Glutamatergic neuron (in vitro differentiated cells): ENCODE data around the gene PPIA. TPM values are rescaled to one million over a fixed set of nuclear protein-coding genes. Genes with fewer than 3 reads are reported as not detected.
"Not testable (repeated sequence)": the region's sequence is repeated elsewhere in the genome, so short reads cannot be mapped to it uniquely, and the experiment has no call there.

ENCODE experiments used
- DNase-seq: peaks from one replicate; pipeline ENCODE4 v3.0.0; 2022
- H3K27ac Mint-ChIP-seq: one replicate; pipeline ENCODE4 v1.8.0; 2020; ENCODE audit warnings: mild to moderate bottlenecking, mixed read lengths, inconsistent platforms; ENCODE audit not compliant: unreplicated experiment
- H3K27me3 Mint-ChIP-seq: one replicate; pipeline ENCODE4 v1.8.0; 2020; ENCODE audit warnings: mild to moderate bottlenecking, moderate library complexity, mixed read lengths, inconsistent platforms; ENCODE audit not compliant: unreplicated experiment
- H3K36me3 Mint-ChIP-seq: one replicate; pipeline ENCODE4 v1.8.0; 2020; ENCODE audit warnings: mild to moderate bottlenecking, mixed read lengths, inconsistent platforms; ENCODE audit not compliant: unreplicated experiment
- H3K4me1 Mint-ChIP-seq: one replicate; pipeline ENCODE4 v1.8.0; 2020; ENCODE audit warnings: mild to moderate bottlenecking, low read depth, mixed read lengths, inconsistent platforms; ENCODE audit not compliant: unreplicated experiment
- H3K4me3 Mint-ChIP-seq: one replicate; pipeline ENCODE4 v1.8.0; 2020; ENCODE audit warnings: mild to moderate bottlenecking, mixed read lengths, inconsistent platforms; ENCODE audit not compliant: unreplicated experiment
- H3K9me3 Mint-ChIP-seq: one replicate; pipeline ENCODE4 v1.8.0; 2020; ENCODE audit warnings: mild to moderate bottlenecking, moderate library complexity, mixed read lengths, inconsistent platforms; ENCODE audit not compliant: unreplicated experiment
- total RNA-seq: library from RNA; stranded (reverse); fragmentation: NEBNext Ultra II Directional; extraction: Animal tissue kit (Norgen Biotek cat#: 25700); gene quantifications from one replicate; pipeline ENCODE4 v1.2.1, GENCODE V29; 2021; ENCODE audit not compliant: unreplicated experiment
- TF ChIP-seq, protein P1 (sequence below): fragments of 200-600 bp; sonication (generic); IDR thresholded peaks from one replicate; pipeline ENCODE4 v1.5.0; 2021; ENCODE audit not compliant: partially characterized antibody, unreplicated experiment

The PPIA gene
- total RNA-seq, 1 donor from 2014 or later = 1,460 TPM

DNA sequence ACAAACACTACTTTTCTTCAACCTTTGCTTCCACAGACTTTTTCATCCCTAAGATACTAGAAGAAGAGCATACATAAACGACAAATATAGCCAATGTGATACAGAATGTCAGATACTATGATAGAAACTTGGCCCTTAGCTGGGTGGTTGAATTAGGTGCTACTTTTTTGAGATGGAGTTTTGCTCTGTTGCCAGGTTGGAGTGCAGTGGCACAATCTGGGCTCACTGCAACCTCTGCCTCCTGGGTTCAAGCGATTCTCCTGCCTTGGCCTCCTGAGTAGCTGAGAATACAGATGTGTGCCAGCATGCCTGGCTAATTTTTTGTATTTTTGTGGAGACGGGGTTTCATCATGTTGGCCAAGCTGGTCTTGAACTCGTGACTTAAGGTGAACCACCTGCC lies 3.5 kb downstream of the PPIA start:
- Mint-ChIP-seq H3K27me3 (peaks cover 11% of the 10 kb centered on the region), H3K9me3 (peaks cover 9% of the 10 kb centered on the region), H3K4me1 (peaks cover 15% of the 10 kb centered on the region), H3K36me3 (no peaks in the 10 kb centered on the region), H3K27ac (no peak overlapping the region), H3K4me3 (peak overlapping the region; percentile 5)
- no peak for DNase-seq
- TF ChIP-seq, protein P1, sequence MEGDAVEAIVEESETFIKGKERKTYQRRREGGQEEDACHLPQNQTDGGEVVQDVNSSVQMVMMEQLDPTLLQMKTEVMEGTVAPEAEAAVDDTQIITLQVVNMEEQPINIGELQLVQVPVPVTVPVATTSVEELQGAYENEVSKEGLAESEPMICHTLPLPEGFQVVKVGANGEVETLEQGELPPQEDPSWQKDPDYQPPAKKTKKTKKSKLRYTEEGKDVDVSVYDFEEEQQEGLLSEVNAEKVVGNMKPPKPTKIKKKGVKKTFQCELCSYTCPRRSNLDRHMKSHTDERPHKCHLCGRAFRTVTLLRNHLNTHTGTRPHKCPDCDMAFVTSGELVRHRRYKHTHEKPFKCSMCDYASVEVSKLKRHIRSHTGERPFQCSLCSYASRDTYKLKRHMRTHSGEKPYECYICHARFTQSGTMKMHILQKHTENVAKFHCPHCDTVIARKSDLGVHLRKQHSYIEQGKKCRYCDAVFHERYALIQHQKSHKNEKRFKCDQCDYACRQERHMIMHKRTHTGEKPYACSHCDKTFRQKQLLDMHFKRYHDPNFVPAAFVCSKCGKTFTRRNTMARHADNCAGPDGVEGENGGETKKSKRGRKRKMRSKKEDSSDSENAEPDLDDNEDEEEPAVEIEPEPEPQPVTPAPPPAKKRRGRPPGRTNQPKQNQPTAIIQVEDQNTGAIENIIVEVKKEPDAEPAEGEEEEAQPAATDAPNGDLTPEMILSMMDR = no peak

DNA sequence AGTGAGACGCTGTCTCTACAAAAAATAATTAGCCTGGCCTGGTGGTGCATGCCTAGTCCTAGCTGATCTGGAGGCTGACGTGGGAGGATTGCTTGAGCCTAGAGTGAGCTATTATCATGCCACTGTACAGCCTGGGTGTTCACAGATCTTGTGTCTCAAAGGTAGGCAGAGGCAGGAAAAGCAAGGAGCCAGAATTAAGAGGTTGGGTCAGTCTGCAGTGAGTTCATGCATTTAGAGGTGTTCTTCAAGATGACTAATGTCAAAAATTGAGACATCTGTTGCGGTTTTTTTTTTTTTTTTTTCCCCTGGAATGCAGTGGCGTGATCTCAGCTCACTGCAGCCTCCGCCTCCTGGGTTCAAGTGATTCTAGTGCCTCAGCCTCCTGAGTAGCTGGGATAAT lies 5.4 kb downstream of the PPIA start:
- Mint-ChIP-seq H3K36me3 (no peaks in the 10 kb centered on the region), H3K9me3 (peaks cover 8% of the 10 kb centered on the region), H3K4me3 (no peak overlapping the region), H3K4me1 (peaks cover 15% of the 10 kb centered on the region), H3K27ac (no peak overlapping the region), H3K27me3 (peaks cover 11% of the 10 kb centered on the region)
- DNase-seq = no peak
- TF ChIP-seq, protein P1 = no peak

DNA sequence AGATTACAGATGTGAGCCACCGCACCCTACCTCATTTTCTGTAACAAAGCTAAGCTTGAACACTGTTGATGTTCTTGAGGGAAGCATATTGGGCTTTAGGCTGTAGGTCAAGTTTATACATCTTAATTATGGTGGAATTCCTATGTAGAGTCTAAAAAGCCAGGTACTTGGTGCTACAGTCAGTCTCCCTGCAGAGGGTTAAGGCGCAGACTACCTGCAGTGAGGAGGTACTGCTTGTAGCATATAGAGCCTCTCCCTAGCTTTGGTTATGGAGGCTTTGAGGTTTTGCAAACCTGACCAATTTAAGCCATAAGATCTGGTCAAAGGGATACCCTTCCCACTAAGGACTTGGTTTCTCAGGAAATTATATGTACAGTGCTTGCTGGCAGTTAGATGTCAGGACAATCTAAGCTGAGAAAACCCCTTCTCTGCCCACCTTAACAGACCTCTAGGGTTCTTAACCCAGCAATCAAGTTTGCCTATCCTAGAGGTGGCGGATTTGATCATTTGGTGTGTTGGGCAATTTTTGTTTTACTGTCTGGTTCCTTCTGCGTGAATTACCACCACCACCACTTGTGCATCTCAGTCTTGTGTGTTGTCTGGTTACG lies 6.0 kb downstream of the PPIA start:
- DNase-seq = no peak
- no peaks in the 10 kb centered on the region for H3K36me3 Mint-ChIP-seq
- TF ChIP-seq, protein P1 = no peak
- H3K4me1 Mint-ChIP-seq = peaks cover 14% of the 10 kb centered on the region
- H3K27me3 Mint-ChIP-seq = peaks cover 6% of the 10 kb centered on the region
- H3K9me3 Mint-ChIP-seq = peaks cover 5% of the 10 kb centered on the region
- no peak overlapping the region for H3K4me3 Mint-ChIP-seq
- no peak overlapping the region for H3K27ac Mint-ChIP-seq

GRCh38 chr7:44803828-44804519 lies 7.5 kb downstream of the PPIA start:
- not testable (repeated sequence) for H3K4me3 Mint-ChIP-seq, DNase-seq, H3K27ac Mint-ChIP-seq, H3K27me3 Mint-ChIP-seq, H3K4me1 Mint-ChIP-seq, H3K9me3 Mint-ChIP-seq, H3K36me3 Mint-ChIP-seq

GRCh38 chr7:44805950-44806349 lies 9.5 kb downstream of the PPIA start:
- peaks cover 2% of the 10 kb centered on the region for H3K9me3 Mint-ChIP-seq
- H3K4me3 Mint-ChIP-seq = no peak overlapping the region
- TF ChIP-seq, protein P1 = no peak
- DNase-seq = no peak
- H3K4me1 Mint-ChIP-seq = peaks cover 5% of the 10 kb centered on the region
- H3K27ac Mint-ChIP-seq = no peak overlapping the region
- no peaks in the 10 kb centered on the region for H3K36me3 Mint-ChIP-seq
- H3K27me3 Mint-ChIP-seq = peaks cover 5% of the 10 kb centered on the region
